HepG2 (cell line): ENCODE data around the gene SETD5. TPM values are rescaled to one million over a fixed set of nuclear protein-coding genes. Genes with fewer than 3 reads are reported as not detected.

Source experiments
- ATF7 ChIP-seq, 2 experiments: fragments of 450-650 bp in 1 of 2; sonication (generic) in 1 of 2; formaldehyde crosslinking in 1 of 2; IDR thresholded peaks; 2 replicates each; pipeline versions ENCODE4 v1.4.0 to v1.6.1; 2016 to 2020; ENCODE audit warnings: antibody characterized with exemption in 1 of 2, mild to moderate bottlenecking in 1 of 2, missing genetic modification reagents in 1 of 2
- CC2D1A ChIP-seq: sonication (generic); formaldehyde crosslinking; IDR thresholded peaks from 2 replicates; pipeline ENCODE4 v1.8.1; 2023; ENCODE audit warnings: mild to moderate bottlenecking, missing genetic modification reagents
- CHCHD3 ChIP-seq: sonication (generic); formaldehyde crosslinking; IDR thresholded peaks from 2 replicates; pipeline ENCODE4 v1.8.0; 2022; ENCODE audit warnings: mild to moderate bottlenecking, missing genetic modification reagents, moderate library complexity
- JARID2 ChIP-seq: sonication (generic); formaldehyde crosslinking; IDR thresholded peaks from 2 replicates; pipeline ENCODE4 v1.8.1; 2023; ENCODE audit warnings: missing genetic modification reagents, inconsistent platforms; ENCODE audit not compliant: insufficient replicate concordance
- KLF15 ChIP-seq: sonication (generic); formaldehyde crosslinking; IDR thresholded peaks from 2 replicates; pipeline ENCODE4 v1.8.1; 2023; ENCODE audit warnings: borderline replicate concordance, mild to moderate bottlenecking, inconsistent platforms, missing genetic modification reagents, mixed read lengths
- KMT2B ChIP-seq: IDR thresholded peaks from 2 replicates; pipeline ENCODE4 v1.6.1; 2016; ENCODE audit warnings: missing genetic modification reagents, missing compliant biosample characterization
- MAZ ChIP-seq, 2 experiments: sonication (generic) in 1 of 2; formaldehyde crosslinking in 1 of 2; IDR thresholded peaks; 2 replicates each; pipeline versions ENCODE4 v1.5.0 to v1.6.1; 2012 to 2020; ENCODE audit warnings: low read depth in 2 of 2, mild to moderate bottlenecking in 2 of 2, borderline replicate concordance in 1 of 2, improper control_type of control experiment in 1 of 2, low read length in 1 of 2, missing genetic modification reagents in 1 of 2, moderate library complexity in 1 of 2
- MED1 ChIP-seq: sonication (generic); formaldehyde crosslinking; IDR thresholded peaks from 2 replicates; pipeline ENCODE4 v1.4.0; 2020; ENCODE audit warnings: missing genetic modification reagents
- MED13 ChIP-seq: sonication (generic); formaldehyde crosslinking; IDR thresholded peaks from 2 replicates; pipeline ENCODE4 v1.5.0; 2020; ENCODE audit warnings: missing genetic modification reagents
- NCOA2 ChIP-seq: sonication (generic); formaldehyde crosslinking; IDR thresholded peaks from 2 replicates; pipeline ENCODE4 v1.8.0; 2022; ENCODE audit warnings: inconsistent platforms
- NFIC ChIP-seq: IDR thresholded peaks from 2 replicates; pipeline ENCODE4 v1.6.1; 2012; ENCODE audit warnings: mild to moderate bottlenecking, low read length, inconsistent platforms
- RFX3 ChIP-seq: IDR thresholded peaks from 2 replicates; pipeline ENCODE4 v1.6.1; 2016; ENCODE audit warnings: missing biosample characterization, missing genetic modification reagents
- SALL2 ChIP-seq: sonication (generic); formaldehyde crosslinking; IDR thresholded peaks from 2 replicates; pipeline ENCODE4 v1.8.1; 2023; ENCODE audit warnings: mild to moderate bottlenecking, missing genetic modification reagents, inconsistent platforms
- SETDB1 ChIP-seq: sonication (generic); formaldehyde crosslinking; IDR thresholded peaks from 2 replicates; pipeline ENCODE4 v1.5.1; 2020; ENCODE audit warnings: missing genetic modification reagents, mild to moderate bottlenecking, borderline replicate concordance
- SMARCC2 ChIP-seq: fragments of 450-650 bp; IDR thresholded peaks from 2 replicates; pipeline ENCODE4 v1.6.1; 2017; ENCODE audit warnings: antibody characterized with exemption, mild to moderate bottlenecking
- SSRP1 ChIP-seq: IDR thresholded peaks from 2 replicates; pipeline ENCODE4 v1.6.1; 2016; ENCODE audit warnings: control low read depth
- YEATS4 ChIP-seq: sonication (generic); formaldehyde crosslinking; IDR thresholded peaks from 2 replicates; pipeline ENCODE4 v1.4.0; 2020; ENCODE audit warnings: missing genetic modification reagents, borderline replicate concordance
- ZFP1 ChIP-seq: IDR thresholded peaks from 2 replicates; pipeline ENCODE4 v1.6.1; 2016
- ZNF747 ChIP-seq: sonication (generic); formaldehyde crosslinking; IDR thresholded peaks from 2 replicates; pipeline ENCODE4 v1.8.1; 2023; ENCODE audit warnings: missing genetic modification reagents, mild to moderate bottlenecking, borderline replicate concordance
- ZNF766 ChIP-seq: sonication (generic); formaldehyde crosslinking; IDR thresholded peaks from 2 replicates; pipeline ENCODE4 v1.5.0; 2020; ENCODE audit warnings: missing genetic modification reagents, borderline replicate concordance
- ZNF772 ChIP-seq: sonication (generic); formaldehyde crosslinking; IDR thresholded peaks from 2 replicates; pipeline ENCODE4 v1.5.0; 2020; ENCODE audit warnings: mild to moderate bottlenecking, missing genetic modification reagents
- ZSCAN29 ChIP-seq: sonication (generic); formaldehyde crosslinking; conservative IDR thresholded peaks from 2 replicates; pipeline ENCODE4 v1.4.0; 2020; ENCODE audit warnings: mild to moderate bottlenecking, missing genetic modification reagents
- polyA plus RNA-seq, 8 experiments: library from polyadenylated mRNA; depleted of rRNA in 3 of 8; stranded (reverse) in 7 of 8; unstranded in 1 of 8; fragments of >200 nt; fragmentation: Illumina TruSeq in 4 of 8; extraction: Trizol in 4 of 8; gene quantifications; 2 replicates each; pipeline versions ENCODE4 v1.2.1 to v1.2.3, GENCODE V29; 2011 to 2016; ENCODE audit warnings: low read depth in 4 of 8, missing spikeins in 1 of 8, mixed read lengths in 1 of 8; ENCODE audit not compliant: insufficient read depth in 1 of 8
- total RNA-seq, 5 experiments: library from RNA; depleted of rRNA; stranded (reverse); fragments of >200 nt; fragmentation: Illumina TruSeq; extraction: Trizol; gene quantifications; 2 replicates each; pipeline ENCODE4 v1.2.3, GENCODE V29; 2016; ENCODE audit warnings: low read depth in 1 of 5
- TF ChIP-seq, protein P1 (sequence below): sonication (generic); IDR thresholded peaks from 2 replicates; pipeline ENCODE4 v1.6.1; 2016; ENCODE audit warnings: low read depth, borderline replicate concordance
- TF ChIP-seq, protein P2 (sequence below): sonication (generic); formaldehyde crosslinking; conservative IDR thresholded peaks from 2 replicates; pipeline ENCODE4 v1.4.0; 2020; ENCODE audit warnings: mild to moderate bottlenecking, missing genetic modification reagents, moderate library complexity
- TF ChIP-seq, protein P3 (sequence below): sonication (generic); formaldehyde crosslinking; IDR thresholded peaks from 2 replicates; pipeline ENCODE4 v1.4.0; 2020; ENCODE audit warnings: missing genetic modification reagents

The SETD5 gene
- total and polyA plus RNA-seq, 2 of the 13 experiments (the other 11 are each of a cell fraction or from before 2014, with no cell fraction given): 46.8 to 95.8 TPM

DNA sequence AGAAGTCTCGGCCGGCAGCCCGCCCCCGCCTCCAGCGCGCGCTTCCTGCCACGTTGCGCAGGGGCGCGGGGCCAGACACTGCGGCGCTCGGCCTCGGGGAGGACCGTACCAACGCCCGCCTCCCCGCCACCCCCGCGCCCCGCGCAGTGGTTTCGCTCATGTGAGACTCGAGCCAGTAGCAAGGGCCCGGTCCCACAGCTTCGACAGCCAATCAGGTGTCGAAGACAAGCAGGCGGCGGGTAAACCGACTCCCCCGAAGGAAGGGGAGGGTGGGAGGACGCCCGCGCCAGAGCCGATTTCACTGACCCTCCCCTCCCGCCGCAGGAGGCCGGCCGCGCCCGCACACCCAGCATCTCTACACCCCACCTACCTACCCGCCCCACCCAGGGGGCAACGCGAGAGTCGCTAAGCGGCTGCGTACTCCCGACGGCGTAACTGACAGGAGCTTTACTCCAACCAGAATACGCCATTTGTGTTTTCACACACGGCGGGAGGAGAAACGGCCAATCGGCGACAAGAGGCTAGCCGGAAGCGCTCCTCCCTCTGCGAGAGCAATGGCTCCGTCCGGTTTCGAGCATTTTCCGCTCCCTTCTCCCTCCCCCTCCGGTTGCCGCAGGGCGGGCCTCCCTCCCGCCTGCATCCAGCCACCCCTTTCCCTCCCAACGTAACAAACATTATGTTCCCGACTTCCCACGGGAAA, 633 bp upstream of the SETD5 start (continued):
- TF ChIP-seq KLF15 (CRISPR knock-in tag) (no peak), SETDB1 (CRISPR knock-in tag) (no peak), YEATS4 (CRISPR knock-in tag) (peak; percentile 95), KMT2B (CRISPR knock-in tag) (no peak; the same call in 1 of the 2 replicates), ZFP1 (no peak), ZNF772 (CRISPR knock-in tag) (no peak; the same call in 1 of the 2 replicates), NCOA2 (CRISPR knock-in tag) (peak; percentile 63; the same call in 1 of the 2 replicates), JARID2 (CRISPR knock-in tag) (no peak), ATF7 (IDR thresholded peaks at IDR 0.05) (peak; percentile 52), ATF7 (CRISPR knock-in tag; IDR thresholded peaks at IDR 0.05) (no peak), SMARCC2 (no peak), MAZ (IDR thresholded peaks at IDR 0.05; ENCODE audit: borderline replicate concordance, low read depth, low read length) (0 out of 2 replicates have a peak, but pooled peaks have one; percentile 52), MAZ (CRISPR knock-in tag; IDR thresholded peaks at IDR 0.05; ENCODE audit: low read depth) (peak; percentile 86), MED1 (no peak; the same call in 1 of the 2 replicates), SALL2 (CRISPR knock-in tag) (peak; percentile 53), ZNF766 (CRISPR knock-in tag) (peak; percentile 23; the same call in 1 of the 2 replicates), SSRP1 (no peak; the same call in 1 of the 2 replicates), RFX3 (CRISPR knock-in tag) (no peak), CHCHD3 (CRISPR knock-in tag) (no peak), CC2D1A (CRISPR knock-in tag) (no peak), MED13 (CRISPR knock-in tag) (no peak; the same call in 1 of the 2 replicates), ZNF747 (no peak), NFIC (no peak), ZSCAN29 (no peak)
- TF ChIP-seq, protein P1, sequence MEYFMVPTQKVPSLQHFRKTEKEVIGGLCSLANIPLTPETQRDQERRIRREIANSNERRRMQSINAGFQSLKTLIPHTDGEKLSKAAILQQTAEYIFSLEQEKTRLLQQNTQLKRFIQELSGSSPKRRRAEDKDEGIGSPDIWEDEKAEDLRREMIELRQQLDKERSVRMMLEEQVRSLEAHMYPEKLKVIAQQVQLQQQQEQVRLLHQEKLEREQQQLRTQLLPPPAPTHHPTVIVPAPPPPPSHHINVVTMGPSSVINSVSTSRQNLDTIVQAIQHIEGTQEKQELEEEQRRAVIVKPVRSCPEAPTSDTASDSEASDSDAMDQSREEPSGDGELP: 0 out of 2 replicates have a peak, but pooled peaks have one; percentile 10
- TF ChIP-seq, protein P2, sequence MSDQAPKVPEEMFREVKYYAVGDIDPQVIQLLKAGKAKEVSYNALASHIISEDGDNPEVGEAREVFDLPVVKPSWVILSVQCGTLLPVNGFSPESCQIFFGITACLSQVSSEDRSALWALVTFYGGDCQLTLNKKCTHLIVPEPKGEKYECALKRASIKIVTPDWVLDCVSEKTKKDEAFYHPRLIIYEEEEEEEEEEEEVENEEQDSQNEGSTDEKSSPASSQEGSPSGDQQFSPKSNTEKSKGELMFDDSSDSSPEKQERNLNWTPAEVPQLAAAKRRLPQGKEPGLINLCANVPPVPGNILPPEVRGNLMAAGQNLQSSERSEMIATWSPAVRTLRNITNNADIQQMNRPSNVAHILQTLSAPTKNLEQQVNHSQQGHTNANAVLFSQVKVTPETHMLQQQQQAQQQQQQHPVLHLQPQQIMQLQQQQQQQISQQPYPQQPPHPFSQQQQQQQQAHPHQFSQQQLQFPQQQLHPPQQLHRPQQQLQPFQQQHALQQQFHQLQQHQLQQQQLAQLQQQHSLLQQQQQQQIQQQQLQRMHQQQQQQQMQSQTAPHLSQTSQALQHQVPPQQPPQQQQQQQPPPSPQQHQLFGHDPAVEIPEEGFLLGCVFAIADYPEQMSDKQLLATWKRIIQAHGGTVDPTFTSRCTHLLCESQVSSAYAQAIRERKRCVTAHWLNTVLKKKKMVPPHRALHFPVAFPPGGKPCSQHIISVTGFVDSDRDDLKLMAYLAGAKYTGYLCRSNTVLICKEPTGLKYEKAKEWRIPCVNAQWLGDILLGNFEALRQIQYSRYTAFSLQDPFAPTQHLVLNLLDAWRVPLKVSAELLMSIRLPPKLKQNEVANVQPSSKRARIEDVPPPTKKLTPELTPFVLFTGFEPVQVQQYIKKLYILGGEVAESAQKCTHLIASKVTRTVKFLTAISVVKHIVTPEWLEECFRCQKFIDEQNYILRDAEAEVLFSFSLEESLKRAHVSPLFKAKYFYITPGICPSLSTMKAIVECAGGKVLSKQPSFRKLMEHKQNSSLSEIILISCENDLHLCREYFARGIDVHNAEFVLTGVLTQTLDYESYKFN: peak; percentile 51; the same call in 1 of the 2 replicates
- TF ChIP-seq, protein P3, sequence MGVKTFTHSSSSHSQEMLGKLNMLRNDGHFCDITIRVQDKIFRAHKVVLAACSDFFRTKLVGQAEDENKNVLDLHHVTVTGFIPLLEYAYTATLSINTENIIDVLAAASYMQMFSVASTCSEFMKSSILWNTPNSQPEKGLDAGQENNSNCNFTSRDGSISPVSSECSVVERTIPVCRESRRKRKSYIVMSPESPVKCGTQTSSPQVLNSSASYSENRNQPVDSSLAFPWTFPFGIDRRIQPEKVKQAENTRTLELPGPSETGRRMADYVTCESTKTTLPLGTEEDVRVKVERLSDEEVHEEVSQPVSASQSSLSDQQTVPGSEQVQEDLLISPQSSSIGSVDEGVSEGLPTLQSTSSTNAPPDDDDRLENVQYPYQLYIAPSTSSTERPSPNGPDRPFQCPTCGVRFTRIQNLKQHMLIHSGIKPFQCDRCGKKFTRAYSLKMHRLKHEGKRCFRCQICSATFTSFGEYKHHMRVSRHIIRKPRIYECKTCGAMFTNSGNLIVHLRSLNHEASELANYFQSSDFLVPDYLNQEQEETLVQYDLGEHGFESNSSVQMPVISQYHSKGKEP (CRISPR knock-in tag): no peak
